Glomerular endothelial cell (primary cell): ENCODE measurements around the gene SGK2. TPM values are rescaled to one million over a fixed set of nuclear protein-coding genes. Genes with fewer than 3 reads are reported as not detected.
"Not testable (repeated sequence)": the region's sequence is repeated elsewhere in the genome, so short reads cannot be mapped to it uniquely, and the experiment has no call there.

Experiments
- DNase-seq: peaks from one replicate; pipeline ENCODE4 v3.0.0-alpha.2; 2011; ENCODE audit warnings: low read depth, low spot score; ENCODE audit errors: extremely low read depth
- total RNA-seq: library from RNA; depleted of rRNA; stranded (reverse); fragments of >200 nt; gene quantifications from 2 replicates; pipeline ENCODE4 v1.2.3, GENCODE V29; 2015

SGK2 gene
- total RNA-seq, 1 donor from 2014 or later, result not detected

GRCh38 chr20:43588526-43588925, 29.7 kb downstream of the SGK2 start:
- not testable (repeated sequence) for DNase-seq

- no peak for DNase-seq
Measured at GRCh38 chr20:43590036-43590391, 31.2 kb downstream of the SGK2 start.

- peak; percentile 57 for DNase-seq
Measured at GRCh38 chr20:43590392-43591303, 31.8 kb downstream of the SGK2 start, which contains the start of gene IFT52. Gene IFT52 (plus strand): TSS chr20:43590937. CDS start chr20:43594699, 3,762 bp downstream.

- not testable (repeated sequence) for DNase-seq
Measured at GRCh38 chr20:43601960-43602359, 43.1 kb downstream of the SGK2 start.

- no peak for DNase-seq
Measured at GRCh38 chr20:43603124-43603523, 44.3 kb downstream of the SGK2 start.

- DNase-seq, result no peak
Measured at GRCh38 chr20:43605715-43606114, 46.9 kb downstream of the SGK2 start.

- DNase-seq, result not testable (repeated sequence)
Measured at GRCh38 chr20:43607278-43607677, 48.5 kb downstream of the SGK2 start.

GRCh38 chr20:43631598-43631997, 72.8 kb downstream of the SGK2 start:
- DNase-seq, result no peak

Other genes with a start within 250 kb of the SGK2 start
- 54.0 and 59.1 TPM in 2 replicates for gene SRSF6, start 101.1 kb upstream of the SGK2 start, total RNA-seq
- 1.9 and 15.8 TPM in 2 replicates for gene L3MBTL1, start 51.3 kb upstream of the SGK2 start, total RNA-seq
- gene IFT52, start 31.9 kb downstream of the SGK2 start, total RNA-seq, result 41.0 and 50.6 TPM in 2 replicates
- 8.9 and 21.4 TPM in 2 replicates for gene MYBL2, start 108.1 kb downstream of the SGK2 start, total RNA-seq
- not detected in 2 replicates for gene GTSF1L, start 168.0 kb downstream of the SGK2 start, total RNA-seq